ENCODE measurements around the gene FZR1.

Gene FZR1

GRCh38 chr19:3508771-3509535, 2.8 kb downstream of the FZR1 start:
- no peak overlapping the region for H2AFZ ChIP-seq (ENCODE audit: low read depth, low read length, severe bottlenecking)
- peaks cover 76% of the 10 kb centered on the region for H3K79me2 ChIP-seq (ENCODE audit: insufficient read depth, low read length)
- H3F3A ChIP-seq (ENCODE audit: insufficient read depth) = no peaks in the 10 kb centered on the region; the same call in 1 of the 2 replicates
- no peak overlapping the region for H3K9ac ChIP-seq (ENCODE audit: low read length)
- no peaks in the 10 kb centered on the region for H3K9me3 ChIP-seq (ENCODE audit: insufficient read depth, low read length)
- H3K9me2 ChIP-seq (replicated peaks; ENCODE audit: insufficient read depth, low read length) = no peaks in the 10 kb centered on the region
- H3K27ac ChIP-seq (ENCODE audit: low read depth, low read length) = no peak overlapping the region
- TF ChIP-seq, protein P1, sequence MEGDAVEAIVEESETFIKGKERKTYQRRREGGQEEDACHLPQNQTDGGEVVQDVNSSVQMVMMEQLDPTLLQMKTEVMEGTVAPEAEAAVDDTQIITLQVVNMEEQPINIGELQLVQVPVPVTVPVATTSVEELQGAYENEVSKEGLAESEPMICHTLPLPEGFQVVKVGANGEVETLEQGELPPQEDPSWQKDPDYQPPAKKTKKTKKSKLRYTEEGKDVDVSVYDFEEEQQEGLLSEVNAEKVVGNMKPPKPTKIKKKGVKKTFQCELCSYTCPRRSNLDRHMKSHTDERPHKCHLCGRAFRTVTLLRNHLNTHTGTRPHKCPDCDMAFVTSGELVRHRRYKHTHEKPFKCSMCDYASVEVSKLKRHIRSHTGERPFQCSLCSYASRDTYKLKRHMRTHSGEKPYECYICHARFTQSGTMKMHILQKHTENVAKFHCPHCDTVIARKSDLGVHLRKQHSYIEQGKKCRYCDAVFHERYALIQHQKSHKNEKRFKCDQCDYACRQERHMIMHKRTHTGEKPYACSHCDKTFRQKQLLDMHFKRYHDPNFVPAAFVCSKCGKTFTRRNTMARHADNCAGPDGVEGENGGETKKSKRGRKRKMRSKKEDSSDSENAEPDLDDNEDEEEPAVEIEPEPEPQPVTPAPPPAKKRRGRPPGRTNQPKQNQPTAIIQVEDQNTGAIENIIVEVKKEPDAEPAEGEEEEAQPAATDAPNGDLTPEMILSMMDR (IDR thresholded peaks at IDR 0.05; ENCODE audit: insufficient read depth, low read length, poor library complexity, severe bottlenecking) = no peak
- TF ChIP-seq EZH2phosphoT487 (conservative IDR thresholded peaks at IDR 0.05; ENCODE audit: low read length) = no peak
- no peak overlapping the region for H3K4me2 ChIP-seq (ENCODE audit: low read depth, low read length, poor library complexity, severe bottlenecking)
- no peaks in the 10 kb centered on the region for H3K27me3 ChIP-seq (ENCODE audit: low read length)
- no peaks in the 10 kb centered on the region for H3K36me3 ChIP-seq (ENCODE audit: low read length)
- no peak overlapping the region for H3K4me3 ChIP-seq (ENCODE audit: insufficient read depth, low read length, poor library complexity, severe bottlenecking)
- no peaks in the 10 kb centered on the region for H4K20me1 ChIP-seq (ENCODE audit: low read depth, low read length)

- Histone ChIP-seq H3K9ac (ENCODE audit: low read length) (no peak overlapping the region), H3F3A (ENCODE audit: insufficient read depth) (no peaks in the 10 kb centered on the region), H3K27me3 (ENCODE audit: low read length) (no peaks in the 10 kb centered on the region), H2AFZ (ENCODE audit: low read depth, low read length, severe bottlenecking) (no peak overlapping the region), H3K9me3 (ENCODE audit: insufficient read depth, low read length) (no peaks in the 10 kb centered on the region), H3K27ac (ENCODE audit: low read depth, low read length) (no peak overlapping the region), H4K20me1 (ENCODE audit: low read depth, low read length) (no peaks in the 10 kb centered on the region), H3K4me3 (ENCODE audit: insufficient read depth, low read length, poor library complexity, severe bottlenecking) (no peak overlapping the region), H3K4me2 (ENCODE audit: low read depth, low read length, poor library complexity, severe bottlenecking) (no peak overlapping the region), H3K9me2 (replicated peaks; ENCODE audit: insufficient read depth, low read length) (no peaks in the 10 kb centered on the region), H3K79me2 (ENCODE audit: insufficient read depth, low read length) (peaks cover 77% of the 10 kb centered on the region), H3K36me3 (ENCODE audit: low read length) (no peaks in the 10 kb centered on the region)
- TF ChIP-seq, protein P1 (IDR thresholded peaks at IDR 0.05; ENCODE audit: insufficient read depth, low read length, poor library complexity, severe bottlenecking) = no peak
- no peak for TF ChIP-seq EZH2phosphoT487 (conservative IDR thresholded peaks at IDR 0.05; ENCODE audit: low read length)
These were observed 3.5 kb downstream of the FZR1 start for GRCh38 chr19:3509566-3509989.

DNA sequence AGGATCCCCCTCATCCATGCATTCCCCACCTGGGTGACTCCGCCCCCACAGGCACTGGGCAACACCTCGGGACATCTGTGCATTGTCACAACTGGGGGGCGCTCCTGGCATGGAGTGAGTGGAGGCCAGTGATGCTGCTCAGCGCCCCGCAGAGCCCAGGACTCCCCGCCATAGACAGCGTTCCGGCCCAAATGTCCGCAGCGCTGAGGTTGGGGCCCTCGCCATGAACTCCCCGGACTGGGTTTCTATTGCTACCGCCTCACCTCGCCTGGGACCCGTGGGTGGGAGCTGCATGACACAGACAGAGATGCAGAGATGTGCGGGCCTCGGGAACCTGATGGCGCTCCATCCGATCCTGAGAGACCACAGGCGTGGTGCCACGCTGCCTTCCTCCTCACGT, 4.6 kb downstream of the FZR1 start:
- Histone ChIP-seq H3K27ac (ENCODE audit: low read depth, low read length) (no peak overlapping the region), H3F3A (ENCODE audit: insufficient read depth) (no peaks in the 10 kb centered on the region), H3K4me2 (ENCODE audit: low read depth, low read length, poor library complexity, severe bottlenecking) (no peak overlapping the region), H3K9me3 (ENCODE audit: insufficient read depth, low read length) (no peaks in the 10 kb centered on the region), H3K79me2 (ENCODE audit: insufficient read depth, low read length) (peaks cover 84% of the 10 kb centered on the region), H3K9ac (ENCODE audit: low read length) (no peak overlapping the region), H3K4me3 (ENCODE audit: insufficient read depth, low read length, poor library complexity, severe bottlenecking) (no peak overlapping the region), H3K36me3 (ENCODE audit: low read length) (no peaks in the 10 kb centered on the region), H3K9me2 (replicated peaks; ENCODE audit: insufficient read depth, low read length) (no peaks in the 10 kb centered on the region), H3K27me3 (ENCODE audit: low read length) (no peaks in the 10 kb centered on the region), H2AFZ (ENCODE audit: low read depth, low read length, severe bottlenecking) (no peak overlapping the region), H4K20me1 (ENCODE audit: low read depth, low read length) (no peaks in the 10 kb centered on the region)
- TF ChIP-seq, protein P1 (IDR thresholded peaks at IDR 0.05; ENCODE audit: insufficient read depth, low read length, poor library complexity, severe bottlenecking) = no peak
- no peak for TF ChIP-seq EZH2phosphoT487 (conservative IDR thresholded peaks at IDR 0.05; ENCODE audit: low read length)
